Loucy (cell line): Measurements from ENCODE around the gene MYOD1.

Source experiments
- H2AFZ ChIP-seq: fragments of 200-600 bp; sonication (generic); 2 replicates; pipeline ENCODE4 v1.6.0; 2016; ENCODE audit warnings: antibody characterized with exemption, mild to moderate bottlenecking, low read length, moderate library complexity
- H3F3A ChIP-seq: fragments of 200-600 bp; 2 replicates; pipeline ENCODE4 v1.6.0; 2016; ENCODE audit warnings: antibody characterized with exemption, low read depth, mild to moderate bottlenecking
- H3K27me3 ChIP-seq: fragments of 200-600 bp; sonication (generic); 2 replicates; pipeline ENCODE4 v1.6.1; 2014; ENCODE audit warnings: low read length, mild to moderate bottlenecking; ENCODE audit not compliant: insufficient read depth, poor library complexity, severe bottlenecking
- H3K36me3 ChIP-seq: fragments of 200-600 bp; sonication (generic); 2 replicates; pipeline ENCODE4 v1.6.1; 2016; ENCODE audit warnings: low read length; ENCODE audit not compliant: insufficient read depth
- H3K4me1 ChIP-seq: fragments of 200-600 bp; sonication (generic); 2 replicates; pipeline ENCODE4 v1.5.1; 2014; ENCODE audit warnings: low read length, mild to moderate bottlenecking; ENCODE audit not compliant: insufficient read depth, poor library complexity, severe bottlenecking
- H3K4me2 ChIP-seq: fragments of 200-600 bp; sonication (generic); 2 replicates; pipeline ENCODE4 v1.6.0; 2014; ENCODE audit warnings: antibody characterized with exemption, low read length, low read depth, mild to moderate bottlenecking; ENCODE audit not compliant: poor library complexity, severe bottlenecking
- H3K4me3 ChIP-seq: fragments of 200-600 bp; sonication (generic); 2 replicates; pipeline ENCODE4 v1.5.1; 2014; ENCODE audit warnings: low read length, mild to moderate bottlenecking, mixed read lengths; ENCODE audit not compliant: poor library complexity, severe bottlenecking
- H3K79me2 ChIP-seq: fragments of 200-600 bp; sonication (generic); 2 replicates; pipeline ENCODE4 v1.6.1; 2014; ENCODE audit warnings: low read length; ENCODE audit not compliant: insufficient read depth
- H3K9ac ChIP-seq: fragments of 200-600 bp; sonication (generic); 2 replicates; pipeline ENCODE4 v1.6.0; 2014; ENCODE audit warnings: mild to moderate bottlenecking, low read depth, low read length, moderate library complexity; ENCODE audit not compliant: poor library complexity, severe bottlenecking
- H3K9me2 ChIP-seq: fragments of 200-600 bp; sonication (generic); replicated peaks from 2 replicates; pipeline ENCODE4 v1.6.1; 2016; ENCODE audit warnings: low read depth, low read length, mixed read lengths
- H3K9me3 ChIP-seq: fragments of 200-600 bp; sonication (generic); 2 replicates; pipeline ENCODE4 v1.6.1; 2014; ENCODE audit warnings: mild to moderate bottlenecking, antibody characterized with exemption, low read length, low read depth; ENCODE audit not compliant: insufficient read depth
- H4K20me1 ChIP-seq: fragments of 200-600 bp; sonication (generic); 2 replicates; pipeline ENCODE4 v1.6.0; 2014; ENCODE audit warnings: antibody characterized with exemption, low read length, mild to moderate bottlenecking; ENCODE audit not compliant: insufficient read depth, poor library complexity, severe bottlenecking
- EZH2phosphoT487 ChIP-seq: fragments of 200-600 bp; IDR thresholded peaks from 2 replicates; pipeline ENCODE4 v1.6.1; 2018; ENCODE audit warnings: antibody characterized with exemption, mild to moderate bottlenecking, moderate library complexity, borderline replicate concordance
- TF ChIP-seq, protein P1 (sequence below): fragments of 200-600 bp; sonication (generic); conservative IDR thresholded peaks from 2 replicates; pipeline ENCODE4 v1.5.1; 2014; ENCODE audit warnings: mild to moderate bottlenecking, antibody characterized with exemption, low read length

MYOD1 gene

GRCh38 chr11:17770917-17771316 is 51.5 kb downstream of the MYOD1 start:
- Histone ChIP-seq H3K27me3 (no peaks in the 10 kb centered on the region), H3K9me3 (no peaks in the 10 kb centered on the region), H3F3A (no peaks in the 10 kb centered on the region), H3K9ac (no peak overlapping the region), H3K4me2 (no peak overlapping the region), H3K4me3 (no peak overlapping the region), H4K20me1 (no peaks in the 10 kb centered on the region), H3K9me2 (no peaks in the 10 kb centered on the region), H3K36me3 (no peaks in the 10 kb centered on the region), H2AFZ (no peak overlapping the region), H3K4me1 (no peaks in the 10 kb centered on the region), H3K79me2 (no peaks in the 10 kb centered on the region)
- TF ChIP-seq EZH2phosphoT487: no peak
- TF ChIP-seq, protein P1, sequence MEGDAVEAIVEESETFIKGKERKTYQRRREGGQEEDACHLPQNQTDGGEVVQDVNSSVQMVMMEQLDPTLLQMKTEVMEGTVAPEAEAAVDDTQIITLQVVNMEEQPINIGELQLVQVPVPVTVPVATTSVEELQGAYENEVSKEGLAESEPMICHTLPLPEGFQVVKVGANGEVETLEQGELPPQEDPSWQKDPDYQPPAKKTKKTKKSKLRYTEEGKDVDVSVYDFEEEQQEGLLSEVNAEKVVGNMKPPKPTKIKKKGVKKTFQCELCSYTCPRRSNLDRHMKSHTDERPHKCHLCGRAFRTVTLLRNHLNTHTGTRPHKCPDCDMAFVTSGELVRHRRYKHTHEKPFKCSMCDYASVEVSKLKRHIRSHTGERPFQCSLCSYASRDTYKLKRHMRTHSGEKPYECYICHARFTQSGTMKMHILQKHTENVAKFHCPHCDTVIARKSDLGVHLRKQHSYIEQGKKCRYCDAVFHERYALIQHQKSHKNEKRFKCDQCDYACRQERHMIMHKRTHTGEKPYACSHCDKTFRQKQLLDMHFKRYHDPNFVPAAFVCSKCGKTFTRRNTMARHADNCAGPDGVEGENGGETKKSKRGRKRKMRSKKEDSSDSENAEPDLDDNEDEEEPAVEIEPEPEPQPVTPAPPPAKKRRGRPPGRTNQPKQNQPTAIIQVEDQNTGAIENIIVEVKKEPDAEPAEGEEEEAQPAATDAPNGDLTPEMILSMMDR: no peak

DNA sequence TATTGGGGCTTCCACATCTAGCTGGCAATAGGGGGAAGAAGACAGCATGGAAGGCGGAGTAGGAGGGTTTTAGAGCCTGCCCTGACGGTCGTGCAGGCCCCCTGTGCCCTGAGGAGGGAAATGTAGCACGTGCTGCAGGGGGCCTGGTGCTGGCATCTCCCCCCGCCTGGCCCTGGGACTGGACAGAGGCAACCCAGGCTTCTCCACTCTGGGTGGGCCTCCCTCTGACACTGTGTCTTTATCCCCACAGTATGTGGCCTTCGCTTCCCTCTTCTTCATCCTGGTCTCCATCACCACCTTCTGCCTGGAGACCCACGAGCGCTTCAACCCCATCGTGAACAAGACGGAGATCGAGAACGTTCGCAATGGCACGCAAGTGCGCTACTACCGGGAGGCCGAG is 52.0 kb downstream of the MYOD1 start:
- Histone ChIP-seq H3K36me3 (no peaks in the 10 kb centered on the region), H3K9me2 (no peaks in the 10 kb centered on the region), H3K9ac (no peak overlapping the region), H3K27me3 (no peaks in the 10 kb centered on the region), H3K9me3 (no peaks in the 10 kb centered on the region), H3K4me2 (no peak overlapping the region), H3K4me3 (no peak overlapping the region), H3K79me2 (no peaks in the 10 kb centered on the region), H4K20me1 (no peaks in the 10 kb centered on the region), H2AFZ (no peak overlapping the region), H3F3A (no peaks in the 10 kb centered on the region), H3K4me1 (no peaks in the 10 kb centered on the region)
- no peak for TF ChIP-seq EZH2phosphoT487
- TF ChIP-seq, protein P1: no peak
